GM13976 (cell line): Measurements from ENCODE around the gene KIAA1958.

ENCODE experiments used
- DNase-seq: peaks from one replicate; pipeline ENCODE4 v3.0.0; 2012; ENCODE audit warnings: low spot score
- CTCF ChIP-seq: IDR thresholded peaks from 2 replicates; pipeline ENCODE4 v1.5.1; 2012; ENCODE audit warnings: borderline replicate concordance, mild to moderate bottlenecking; ENCODE audit not compliant: insufficient read depth; ENCODE audit errors: extremely low read depth, missing control alignments, control extremely low read depth
- in situ Hi-C: fragments of 300-500 bp; cut with MboI; formaldehyde crosslinking; loops from one replicate; pipeline ENCODE4 v1.12.0; 2022; ENCODE audit warnings: low sequenced_read_pairs, mixed read lengths, inconsistent platforms; ENCODE audit not compliant: unreplicated experiment

Gene KIAA1958

GRCh38 chr9:112531666-112532282 is 45.1 kb downstream of the KIAA1958 start:
- no peak for DNase-seq
- in situ Hi-C loops = no loop called here
- no peak for TF ChIP-seq CTCF

GRCh38 chr9:112532427-112532826 is 45.8 kb downstream of the KIAA1958 start:
- in situ Hi-C loops = no loop called here
- TF ChIP-seq CTCF = no peak
- no peak for DNase-seq

DNA sequence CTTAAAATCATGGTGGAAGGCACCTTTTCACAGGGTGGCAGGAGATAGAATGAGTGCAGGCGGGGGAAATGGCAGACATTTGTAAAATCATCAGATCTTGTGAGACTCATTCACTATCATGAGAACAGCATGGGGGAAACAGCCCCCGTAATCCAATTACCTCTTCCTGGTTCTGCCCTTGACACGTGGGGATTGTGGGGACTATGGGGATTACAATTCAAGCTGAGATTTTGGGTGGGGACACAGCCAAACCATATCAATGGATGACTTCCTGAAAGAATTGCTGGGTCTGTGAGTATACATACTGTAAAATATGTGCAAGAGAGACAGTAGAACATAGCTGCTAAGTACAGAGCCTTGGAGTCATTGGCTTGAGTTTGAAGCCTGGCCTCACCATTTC is 47.0 kb downstream of the KIAA1958 start:
- no peak for TF ChIP-seq CTCF
- no peak for DNase-seq
- in situ Hi-C loops = no loop called here

- no peak for DNase-seq
- no peak for TF ChIP-seq CTCF
- in situ Hi-C loops = no loop called here
Observed at GRCh38 chr9:112535301-112535700, 48.7 kb downstream of the KIAA1958 start.

DNA sequence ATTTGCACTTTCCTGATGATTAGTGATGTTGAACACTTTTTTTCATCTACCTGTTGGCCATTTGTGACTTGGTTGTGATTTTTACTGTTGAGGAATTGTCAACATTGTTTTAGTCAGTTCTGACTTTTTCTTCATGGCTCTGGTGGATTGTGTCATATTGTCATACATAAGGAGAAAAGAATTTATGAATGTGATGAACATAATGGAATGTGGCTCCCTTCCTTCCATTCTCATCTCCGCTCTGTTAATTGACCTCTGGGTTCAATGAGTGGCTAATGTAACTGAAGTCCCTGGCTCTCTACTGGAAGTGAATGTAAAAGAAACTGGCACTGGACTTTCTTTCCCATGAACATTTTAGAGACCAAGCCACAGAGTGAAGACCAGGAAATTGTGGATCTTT is 49.2 kb downstream of the KIAA1958 start:
- no peak for TF ChIP-seq CTCF
- no peak for DNase-seq
- in situ Hi-C loops = no loop called here

GRCh38 chr9:112537561-112537960 is 50.9 kb downstream of the KIAA1958 start:
- in situ Hi-C loops = no loop called here
- no peak for TF ChIP-seq CTCF

GRCh38 chr9:112540800-112541199 is 54.2 kb downstream of the KIAA1958 start:
- in situ Hi-C loops = no loop called here
- DNase-seq = no peak
- no peak for TF ChIP-seq CTCF

More at GRCh38 chr9:112537561-112537960, 50.9 kb downstream of the KIAA1958 start:
- no peak for DNase-seq
